Measurements from ENCODE around the gene MYO9B. TPM values are rescaled to one million over a fixed set of nuclear protein-coding genes. Genes with fewer than 3 reads are reported as not detected.

Gene MYO9B
- total and polyA plus RNA-seq, 2 donors (not counting 1 experiment from before 2014, with no cell fraction given), result 32.5 to 52.5 TPM

DNA sequence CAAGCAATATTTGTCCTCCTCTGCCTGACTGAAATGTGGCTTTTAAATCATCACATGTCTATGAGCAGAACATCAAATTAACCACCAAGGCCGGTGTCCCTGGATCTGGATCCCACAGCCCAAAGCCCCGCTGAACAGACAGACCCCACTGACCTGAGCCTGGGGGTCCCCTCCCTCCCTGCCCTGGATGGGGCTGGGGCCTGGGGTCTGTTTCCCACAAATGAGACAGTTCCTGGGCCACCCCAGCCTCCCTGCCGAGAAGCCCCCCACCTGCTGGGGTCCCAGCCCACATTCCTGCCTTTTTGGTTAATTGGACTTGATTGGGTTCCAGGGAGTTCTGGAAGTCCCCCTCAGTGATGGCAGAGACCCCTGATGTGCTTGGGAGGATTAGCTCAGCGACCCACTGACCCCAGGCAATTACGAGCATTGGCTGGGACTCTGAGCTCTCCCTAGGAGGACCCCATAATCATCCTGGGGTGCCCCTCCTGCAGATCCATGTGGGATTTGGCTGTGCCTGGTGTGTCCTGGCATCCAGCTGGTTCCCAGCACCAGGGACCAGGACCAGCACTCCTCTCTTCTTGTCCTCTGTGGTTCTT lies 29.6 kb upstream of the MYO9B start:
- no peak for TF ChIP-seq EZH2 (IDR thresholded peaks at IDR 0.05; ENCODE audit: low read length, missing control alignments)
- TF ChIP-seq, protein P1, sequence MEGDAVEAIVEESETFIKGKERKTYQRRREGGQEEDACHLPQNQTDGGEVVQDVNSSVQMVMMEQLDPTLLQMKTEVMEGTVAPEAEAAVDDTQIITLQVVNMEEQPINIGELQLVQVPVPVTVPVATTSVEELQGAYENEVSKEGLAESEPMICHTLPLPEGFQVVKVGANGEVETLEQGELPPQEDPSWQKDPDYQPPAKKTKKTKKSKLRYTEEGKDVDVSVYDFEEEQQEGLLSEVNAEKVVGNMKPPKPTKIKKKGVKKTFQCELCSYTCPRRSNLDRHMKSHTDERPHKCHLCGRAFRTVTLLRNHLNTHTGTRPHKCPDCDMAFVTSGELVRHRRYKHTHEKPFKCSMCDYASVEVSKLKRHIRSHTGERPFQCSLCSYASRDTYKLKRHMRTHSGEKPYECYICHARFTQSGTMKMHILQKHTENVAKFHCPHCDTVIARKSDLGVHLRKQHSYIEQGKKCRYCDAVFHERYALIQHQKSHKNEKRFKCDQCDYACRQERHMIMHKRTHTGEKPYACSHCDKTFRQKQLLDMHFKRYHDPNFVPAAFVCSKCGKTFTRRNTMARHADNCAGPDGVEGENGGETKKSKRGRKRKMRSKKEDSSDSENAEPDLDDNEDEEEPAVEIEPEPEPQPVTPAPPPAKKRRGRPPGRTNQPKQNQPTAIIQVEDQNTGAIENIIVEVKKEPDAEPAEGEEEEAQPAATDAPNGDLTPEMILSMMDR (conservative IDR thresholded peaks at IDR 0.05 in 1 of 2, IDR thresholded peaks at IDR 0.05 in 1 of 2; ENCODE audit: low read depth in 1 of 2, low read length in 2 of 2), result no peak
- H3K79me2 ChIP-seq (ENCODE audit: control insufficient read depth, insufficient read depth, low read length), result no peaks in the 10 kb centered on the region
- no peak overlapping the region for H3K4me2 ChIP-seq (ENCODE audit: extremely low read depth, insufficient read depth, low read length)
- no peak overlapping the region for H3K27ac ChIP-seq (ENCODE audit: insufficient read depth, low read length)
- no peak for DNase-seq (ENCODE audit: low read depth in 2 of 2)
- no peaks in the 10 kb centered on the region for H3K36me3 ChIP-seq (ENCODE audit: control insufficient read depth, insufficient read depth, low read length)
- H2AFZ ChIP-seq (ENCODE audit: low read length), result no peak overlapping the region
- H3K4me1 ChIP-seq (ENCODE audit: control insufficient read depth, extremely low read depth, insufficient read depth, low read length), result no peaks in the 10 kb centered on the region
- no peaks in the 10 kb centered on the region for H4K20me1 ChIP-seq (ENCODE audit: control insufficient read depth, extremely low read depth, insufficient read depth, low read length)
- H3K9ac ChIP-seq (ENCODE audit: insufficient read depth, low read length), result no peak overlapping the region
- no peak overlapping the region for H3K4me3 ChIP-seq (replicated peaks in 1 of 4; ENCODE audit: control extremely low read depth in 1 of 4, insufficient read depth in 1 of 4, low read depth in 3 of 4, low read length in 4 of 4)
- H3K27me3 ChIP-seq (ENCODE audit: control insufficient read depth, insufficient read depth, low read length), result no peaks in the 10 kb centered on the region
- H3K9me3 ChIP-seq (ENCODE audit: control insufficient read depth, insufficient read depth, low read depth, low read length), result no peaks in the 10 kb centered on the region

DNA sequence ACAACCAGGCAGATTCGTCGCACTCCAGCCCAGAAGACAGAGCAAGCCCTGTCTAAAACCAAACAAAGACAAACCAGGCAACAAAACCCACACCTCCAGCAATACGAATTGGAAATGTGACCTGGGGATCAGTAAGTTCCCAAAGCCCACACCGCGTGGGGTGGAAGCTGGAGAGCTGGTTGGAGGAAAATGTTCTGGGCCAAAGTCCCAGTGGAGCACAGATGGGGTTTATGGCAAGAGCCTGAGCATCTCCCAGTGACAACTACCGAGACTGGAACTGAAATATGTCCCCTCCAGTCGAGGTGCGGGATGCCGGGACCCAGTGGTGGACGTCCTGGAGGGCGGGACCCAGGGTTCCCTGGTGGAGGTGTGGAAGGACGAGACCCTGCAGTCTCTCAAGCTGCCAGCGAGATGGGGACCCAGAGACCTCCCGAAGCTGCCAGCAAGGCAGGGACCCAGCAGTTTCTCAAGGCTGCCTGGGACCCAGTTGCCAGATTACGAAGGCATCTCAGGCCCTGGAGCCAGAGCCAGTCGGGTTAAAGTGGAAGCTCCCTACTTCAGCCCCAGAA lies 26.6 kb upstream of the MYO9B start:
- no peak overlapping the region for H3K4me2 ChIP-seq (ENCODE audit: extremely low read depth, insufficient read depth, low read length)
- H3K4me1 ChIP-seq (ENCODE audit: control insufficient read depth, extremely low read depth, insufficient read depth, low read length), result no peaks in the 10 kb centered on the region
- no peaks in the 10 kb centered on the region for H3K27me3 ChIP-seq (ENCODE audit: control insufficient read depth, insufficient read depth, low read length)
- H3K27ac ChIP-seq (ENCODE audit: insufficient read depth, low read length), result no peak overlapping the region
- H3K36me3 ChIP-seq (ENCODE audit: control insufficient read depth, insufficient read depth, low read length), result peaks cover 3% of the 10 kb centered on the region
- H4K20me1 ChIP-seq (ENCODE audit: control insufficient read depth, extremely low read depth, insufficient read depth, low read length), result no peaks in the 10 kb centered on the region
- no peaks in the 10 kb centered on the region for H3K9me3 ChIP-seq (ENCODE audit: control insufficient read depth, insufficient read depth, low read depth, low read length)
- TF ChIP-seq, protein P1 (conservative IDR thresholded peaks at IDR 0.05 in 1 of 2, IDR thresholded peaks at IDR 0.05 in 1 of 2; ENCODE audit: low read depth in 1 of 2, low read length in 2 of 2), result no peak
- no peak for TF ChIP-seq EZH2 (IDR thresholded peaks at IDR 0.05; ENCODE audit: low read length, missing control alignments)
- no peak overlapping the region for H3K4me3 ChIP-seq (replicated peaks in 1 of 4; ENCODE audit: control extremely low read depth in 1 of 4, insufficient read depth in 1 of 4, low read depth in 3 of 4, low read length in 4 of 4)
- no peak for DNase-seq (ENCODE audit: low read depth in 2 of 2)
- H3K79me2 ChIP-seq (ENCODE audit: control insufficient read depth, insufficient read depth, low read length), result no peaks in the 10 kb centered on the region
- H3K9ac ChIP-seq (ENCODE audit: insufficient read depth, low read length), result no peak overlapping the region
- no peak overlapping the region for H2AFZ ChIP-seq (ENCODE audit: low read length)

DNA sequence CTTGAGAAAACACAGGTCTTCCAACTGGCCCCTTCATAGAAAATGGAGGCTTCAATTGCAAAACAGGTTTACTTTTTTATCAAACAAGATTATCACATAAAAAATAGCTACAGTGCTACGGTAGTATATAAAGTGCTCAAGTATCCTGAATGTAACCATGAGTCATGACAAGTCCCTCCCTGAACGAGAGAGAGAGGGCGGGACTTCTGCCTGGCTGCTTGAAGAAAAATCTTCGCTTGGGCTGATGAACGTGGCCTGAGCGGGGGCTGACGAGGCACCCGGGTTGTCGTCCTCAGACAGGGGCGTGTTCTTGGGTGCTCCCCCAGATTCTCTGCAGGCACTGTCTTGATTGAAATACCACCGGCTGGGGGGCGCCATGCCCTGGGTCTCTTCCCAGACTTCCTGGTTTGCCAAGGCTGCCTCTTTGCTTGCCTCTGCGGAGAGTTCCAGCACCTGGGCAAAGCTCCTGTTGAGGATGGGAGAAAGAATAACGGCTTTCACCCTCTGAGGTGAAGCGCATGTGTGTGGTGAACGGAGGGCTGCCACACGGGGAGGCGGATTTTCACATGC lies 25.8 kb upstream of the MYO9B start:
- Histone ChIP-seq H3K9me3 (ENCODE audit: control insufficient read depth, insufficient read depth, low read depth, low read length) (no peaks in the 10 kb centered on the region), H3K4me2 (ENCODE audit: extremely low read depth, insufficient read depth, low read length) (no peak overlapping the region), H4K20me1 (ENCODE audit: control insufficient read depth, extremely low read depth, insufficient read depth, low read length) (no peaks in the 10 kb centered on the region), H3K27me3 (ENCODE audit: control insufficient read depth, insufficient read depth, low read length) (no peaks in the 10 kb centered on the region), H3K4me1 (ENCODE audit: control insufficient read depth, extremely low read depth, insufficient read depth, low read length) (no peaks in the 10 kb centered on the region), H3K4me3 (replicated peaks in 1 of 4; ENCODE audit: control extremely low read depth in 1 of 4, insufficient read depth in 1 of 4, low read depth in 3 of 4, low read length in 4 of 4) (no peak overlapping the region), H3K27ac (ENCODE audit: insufficient read depth, low read length) (no peak overlapping the region), H2AFZ (ENCODE audit: low read length) (no peak overlapping the region), H3K9ac (ENCODE audit: insufficient read depth, low read length) (no peak overlapping the region), H3K79me2 (ENCODE audit: control insufficient read depth, insufficient read depth, low read length) (no peaks in the 10 kb centered on the region), H3K36me3 (ENCODE audit: control insufficient read depth, insufficient read depth, low read length) (peaks cover 3% of the 10 kb centered on the region)
- peak; percentile 63 to 77 for DNase-seq (ENCODE audit: low read depth in 2 of 2)
- TF ChIP-seq, protein P1 (conservative IDR thresholded peaks at IDR 0.05 in 1 of 2, IDR thresholded peaks at IDR 0.05 in 1 of 2; ENCODE audit: low read depth in 1 of 2, low read length in 2 of 2), result no peak
- no peak for TF ChIP-seq EZH2 (IDR thresholded peaks at IDR 0.05; ENCODE audit: low read length, missing control alignments)
